GM21723 (cell line): ENCODE results near the gene DNM1.
"Not testable (repeated sequence)": the region's sequence is repeated elsewhere in the genome, so short reads cannot be mapped to it uniquely, and the experiment has no call there.

Source experiments
- ATAC-seq: cut with Tn5 transposase; IDR thresholded peaks from one replicate; pipeline ENCODE4 v1.9.1; 2021; ENCODE audit warnings: mild to moderate bottlenecking, moderate library complexity; ENCODE audit not compliant: unreplicated experiment

Gene DNM1

DNA sequence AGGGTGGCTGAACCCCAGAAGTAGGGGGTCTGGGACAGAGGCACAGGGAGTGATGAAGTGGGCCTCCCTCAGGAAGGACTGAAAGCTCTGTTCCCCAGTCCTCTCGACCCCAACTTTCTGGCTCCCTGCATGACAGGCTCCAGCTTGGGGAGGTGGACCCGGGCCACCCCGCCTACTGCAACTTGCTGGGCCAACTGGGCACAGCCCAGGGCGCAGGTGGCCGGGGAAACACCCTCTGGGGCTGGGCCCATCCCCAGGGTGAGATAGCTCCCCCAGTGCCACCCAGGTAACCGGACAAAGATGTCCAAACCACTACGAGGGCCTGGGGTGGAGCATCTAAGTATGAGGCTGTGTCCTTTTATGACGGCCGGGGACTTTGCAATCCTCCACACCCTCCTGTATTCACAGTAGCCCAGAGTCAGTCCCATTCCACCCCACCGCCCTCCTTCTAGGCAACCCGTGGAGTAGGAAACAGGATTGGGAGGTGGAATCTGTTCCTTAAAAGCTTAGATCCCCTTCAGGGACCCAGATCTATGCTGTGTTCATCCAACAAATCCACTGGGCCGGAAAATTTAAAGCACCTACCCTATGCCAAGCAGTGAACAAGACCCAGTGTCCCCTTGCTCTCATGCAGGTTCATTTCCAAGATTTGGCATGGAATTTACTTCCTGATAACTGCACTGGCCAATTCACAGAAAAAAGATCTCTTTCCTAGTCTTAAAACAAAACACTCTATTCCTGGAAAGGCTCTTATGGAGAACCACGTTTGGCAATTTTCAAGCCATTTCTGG, 19.9 kb downstream of the DNM1 start:
- no peak for ATAC-seq

DNA sequence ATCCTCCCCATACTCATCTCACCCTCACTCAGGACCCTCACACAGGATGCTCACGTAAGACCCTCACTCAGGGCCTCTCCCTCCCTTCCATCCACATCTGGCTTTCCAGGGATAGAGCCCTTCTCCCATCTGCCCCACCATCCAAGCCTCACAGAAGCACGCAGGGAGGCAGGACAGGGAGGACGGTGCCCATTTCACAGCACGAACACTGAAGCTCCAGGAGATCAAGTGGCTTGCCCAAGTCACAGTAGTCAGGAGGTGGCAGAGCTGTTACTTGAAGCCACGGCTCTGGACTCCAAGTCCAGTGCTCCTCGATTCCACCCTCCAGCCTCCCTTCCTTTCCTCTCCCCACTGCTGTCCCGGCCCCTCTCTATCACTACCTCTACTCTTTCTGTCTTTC, 21.7 kb downstream of the DNM1 start:
- no peak for ATAC-seq

DNA sequence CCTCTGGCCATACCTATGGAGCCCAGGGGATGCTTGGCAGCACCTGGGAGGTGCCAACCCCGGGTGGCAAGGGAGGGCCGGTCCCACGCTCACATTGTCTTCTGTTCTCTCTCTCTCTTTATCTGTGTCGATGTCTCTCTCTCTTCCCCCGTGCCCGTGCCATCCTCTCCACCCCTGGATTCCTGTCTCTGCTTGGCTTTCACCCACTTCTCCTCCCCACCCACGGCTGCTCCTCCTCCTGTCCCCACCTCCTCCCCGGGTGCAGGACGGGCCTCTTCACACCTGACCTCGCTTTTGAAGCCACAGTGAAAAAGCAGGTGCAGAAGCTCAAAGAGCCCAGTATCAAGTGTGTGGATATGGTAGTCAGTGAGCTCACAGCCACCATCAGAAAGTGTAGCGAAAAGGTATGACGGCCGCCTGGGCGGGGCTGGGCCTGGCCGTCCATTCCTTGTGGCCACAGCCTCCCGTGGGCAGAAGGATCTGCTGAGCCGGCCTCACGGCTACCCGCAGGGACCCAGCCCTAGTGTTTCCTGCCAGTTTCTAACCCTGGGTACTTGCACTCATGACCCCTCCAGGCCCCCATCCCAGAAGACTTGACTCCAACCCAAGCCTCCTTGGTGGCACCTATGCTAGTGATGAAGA, 22.7 kb downstream of the DNM1 start:
- ATAC-seq, result no peak

DNA sequence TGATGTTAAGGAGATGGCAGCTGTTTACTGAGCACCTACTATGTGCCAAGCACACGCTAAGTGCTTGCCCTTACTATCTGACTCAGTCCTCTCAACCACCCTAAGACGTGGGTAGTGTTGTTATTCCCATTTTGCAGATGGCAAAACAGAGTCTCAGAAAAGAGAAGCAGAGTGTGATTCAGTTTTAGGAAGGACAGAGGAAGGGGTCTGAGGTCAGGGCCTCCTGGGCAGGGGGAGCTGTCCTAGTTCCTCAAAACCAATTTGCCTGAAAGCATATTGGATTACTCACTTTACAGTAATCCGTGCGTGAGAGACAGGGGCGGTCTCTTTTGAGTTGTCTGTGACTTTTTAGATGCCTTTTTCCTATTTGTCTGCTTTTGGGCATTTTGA, 23.2 kb downstream of the DNM1 start:
- ATAC-seq, result no peak

DNA sequence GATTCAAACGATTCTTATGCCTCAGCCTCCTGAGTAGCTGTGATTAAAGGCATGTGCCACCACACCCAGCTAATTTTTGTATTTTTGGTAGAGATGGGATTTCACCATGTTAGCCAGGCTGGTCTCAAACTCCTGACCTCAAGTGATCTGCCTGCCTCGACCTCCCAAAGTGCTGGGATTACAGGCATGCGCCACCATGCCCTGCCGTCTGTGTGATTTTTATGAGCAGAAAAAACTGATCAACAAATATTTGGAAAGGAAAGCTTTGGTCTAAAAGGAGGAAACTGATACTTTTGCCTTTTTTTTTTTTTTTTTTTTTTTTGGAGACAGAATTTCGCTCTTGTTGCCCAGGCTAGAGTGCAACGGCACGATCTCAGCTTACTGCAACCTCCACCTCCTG, 27.7 kb downstream of the DNM1 start:
- not testable (repeated sequence) for ATAC-seq

DNA sequence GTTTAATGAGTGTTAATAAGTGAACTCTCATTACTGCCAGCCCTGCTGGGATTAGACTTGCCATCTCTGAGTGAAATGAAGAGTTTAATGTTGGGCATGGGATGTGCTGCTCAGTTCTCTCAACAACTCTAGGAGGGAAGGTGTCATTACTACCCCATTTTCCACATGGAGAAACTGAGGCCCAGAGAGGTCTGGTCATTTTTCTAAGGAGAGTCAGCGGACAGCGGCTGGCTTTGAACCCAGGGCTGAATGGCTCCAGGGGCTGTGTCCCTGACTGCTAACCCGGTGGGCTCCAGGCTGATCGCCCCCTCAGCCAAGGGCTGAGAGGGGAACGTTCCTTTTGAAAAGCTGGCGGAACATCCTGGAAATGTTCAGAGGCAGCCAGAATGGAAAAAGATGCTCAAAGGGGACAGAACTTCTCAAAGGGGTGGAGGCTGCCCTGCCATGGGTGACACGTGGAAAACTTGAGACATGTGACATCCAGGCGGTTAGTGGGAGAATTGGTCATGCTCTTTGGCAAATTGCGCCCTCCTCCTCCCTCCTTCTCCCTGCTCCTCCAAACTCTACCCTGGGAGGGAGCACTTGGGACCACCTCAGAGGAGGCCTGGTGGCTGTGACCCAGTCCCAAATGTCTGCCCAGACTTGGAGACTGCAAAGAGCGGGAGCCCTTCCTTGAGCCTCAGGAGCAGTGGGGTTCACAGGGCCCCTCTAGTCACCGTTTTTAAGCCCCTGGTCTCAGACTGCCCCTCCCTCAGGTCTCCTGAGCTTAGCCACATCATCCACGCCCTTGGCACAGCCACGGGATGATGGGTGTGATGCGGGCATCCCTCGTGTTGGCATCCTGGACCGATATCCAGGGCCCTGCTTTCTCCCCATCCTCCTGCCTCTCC, 28.7 kb downstream of the DNM1 start:
- no peak for ATAC-seq

DNA sequence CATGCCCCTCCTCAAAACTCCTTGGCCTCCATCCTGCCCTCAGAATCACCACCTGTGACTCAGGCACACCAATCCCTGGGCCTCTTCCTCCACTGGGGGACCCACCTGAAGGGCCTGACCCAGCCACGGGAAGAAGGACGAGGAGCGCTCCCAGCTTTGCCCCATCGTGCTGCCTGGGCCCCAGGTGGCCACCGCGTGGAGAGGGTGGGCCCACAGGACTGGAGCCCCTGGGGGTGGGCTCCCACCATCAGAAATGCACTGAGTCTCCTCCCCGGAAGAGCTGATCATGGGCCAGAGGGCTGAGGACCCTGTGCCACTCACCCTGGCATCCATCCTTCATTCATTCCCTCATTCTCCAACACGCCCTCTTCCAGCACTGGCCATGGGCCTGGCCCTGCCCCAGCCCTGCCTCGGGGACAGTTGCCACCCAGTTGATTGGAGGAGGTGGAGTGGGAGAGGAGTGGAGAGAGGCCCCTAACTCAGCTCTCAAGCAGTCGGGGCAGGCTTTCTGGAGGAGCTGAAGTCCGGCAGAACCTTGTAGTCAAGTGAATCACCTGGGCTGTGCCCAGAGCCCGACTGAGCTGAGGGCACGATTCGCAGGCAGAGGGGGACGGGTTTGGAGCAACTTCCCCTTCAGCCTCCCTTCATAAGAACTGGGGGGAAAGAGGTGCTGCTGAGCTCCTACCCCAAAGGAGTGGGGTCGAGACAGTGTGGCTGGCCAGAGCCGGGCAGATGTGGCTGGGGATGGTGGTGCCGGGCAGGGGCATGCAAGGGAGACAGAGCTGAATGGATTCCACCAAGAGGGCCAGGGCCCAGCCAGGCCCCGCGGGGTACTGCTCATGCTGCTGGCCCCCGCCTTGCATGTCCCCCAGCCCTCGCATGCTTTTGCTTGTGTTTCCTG, 29.6 kb downstream of the DNM1 start:
- no peak for ATAC-seq

DNA sequence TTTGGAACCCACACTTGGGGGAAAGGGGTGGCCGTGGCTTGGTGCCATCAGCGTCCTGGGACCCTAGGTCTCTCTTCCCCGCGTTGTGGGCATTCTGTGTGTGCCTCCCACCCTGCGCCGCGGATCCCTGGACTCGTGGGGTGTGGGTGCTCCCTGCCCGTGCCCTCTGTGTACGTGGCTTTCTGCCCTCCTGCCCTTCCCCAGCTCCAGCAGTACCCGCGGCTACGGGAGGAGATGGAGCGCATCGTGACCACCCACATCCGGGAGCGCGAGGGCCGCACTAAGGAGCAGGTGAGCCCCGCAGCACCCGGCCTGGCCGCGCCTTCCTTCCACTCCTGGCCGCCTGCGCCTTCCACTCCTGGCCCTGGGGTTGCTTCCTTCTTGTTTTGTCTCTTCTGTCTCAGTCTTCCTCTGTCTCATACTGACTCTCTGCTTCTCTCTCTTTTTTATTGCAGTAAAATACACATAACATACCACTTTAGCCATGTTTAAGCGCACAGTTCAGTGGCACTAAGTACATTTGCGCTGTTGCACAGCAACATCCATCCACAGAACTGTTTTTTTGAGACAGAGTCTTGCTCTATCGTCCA, 30.7 kb downstream of the DNM1 start:
- ATAC-seq, result no peak

DNA sequence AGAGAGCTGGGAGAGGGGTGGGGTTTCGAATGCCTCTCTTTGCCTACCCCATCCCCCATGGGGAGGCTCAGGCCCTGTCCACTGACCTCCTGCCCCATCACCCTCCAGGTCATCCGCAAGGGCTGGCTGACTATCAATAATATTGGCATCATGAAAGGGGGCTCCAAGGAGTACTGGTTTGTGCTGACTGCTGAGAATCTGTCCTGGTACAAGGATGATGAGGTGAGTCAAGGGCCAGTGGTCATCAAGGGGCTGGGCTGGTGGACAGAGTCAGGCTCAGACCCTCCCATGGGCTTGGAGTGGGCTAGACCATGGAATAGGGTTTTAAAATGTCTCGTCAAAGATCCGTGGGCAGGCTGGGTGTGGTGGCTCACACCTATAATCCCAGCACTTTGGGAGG, 38.9 kb downstream of the DNM1 start:
- no peak for ATAC-seq

DNA sequence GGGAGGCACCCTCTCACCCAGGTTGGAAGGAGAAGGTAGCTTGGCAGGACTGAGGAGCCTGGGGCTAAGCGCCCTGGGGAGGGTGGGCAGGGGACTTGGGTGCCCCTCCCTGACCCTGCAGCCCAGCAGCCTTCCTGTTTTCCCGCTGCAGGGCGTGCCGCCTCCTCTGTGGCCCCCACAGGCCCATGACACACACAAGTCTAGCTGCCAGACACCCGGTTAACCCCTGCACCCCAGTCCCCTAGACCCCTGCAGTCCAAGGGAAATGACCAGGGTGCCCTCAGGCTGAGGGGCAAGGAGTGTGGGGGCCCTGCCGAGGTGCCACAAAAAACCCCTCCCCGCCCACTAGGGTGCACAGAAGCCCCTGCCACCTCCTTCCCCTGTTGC, 39.6 kb downstream of the DNM1 start:
- no peak for ATAC-seq

DNA sequence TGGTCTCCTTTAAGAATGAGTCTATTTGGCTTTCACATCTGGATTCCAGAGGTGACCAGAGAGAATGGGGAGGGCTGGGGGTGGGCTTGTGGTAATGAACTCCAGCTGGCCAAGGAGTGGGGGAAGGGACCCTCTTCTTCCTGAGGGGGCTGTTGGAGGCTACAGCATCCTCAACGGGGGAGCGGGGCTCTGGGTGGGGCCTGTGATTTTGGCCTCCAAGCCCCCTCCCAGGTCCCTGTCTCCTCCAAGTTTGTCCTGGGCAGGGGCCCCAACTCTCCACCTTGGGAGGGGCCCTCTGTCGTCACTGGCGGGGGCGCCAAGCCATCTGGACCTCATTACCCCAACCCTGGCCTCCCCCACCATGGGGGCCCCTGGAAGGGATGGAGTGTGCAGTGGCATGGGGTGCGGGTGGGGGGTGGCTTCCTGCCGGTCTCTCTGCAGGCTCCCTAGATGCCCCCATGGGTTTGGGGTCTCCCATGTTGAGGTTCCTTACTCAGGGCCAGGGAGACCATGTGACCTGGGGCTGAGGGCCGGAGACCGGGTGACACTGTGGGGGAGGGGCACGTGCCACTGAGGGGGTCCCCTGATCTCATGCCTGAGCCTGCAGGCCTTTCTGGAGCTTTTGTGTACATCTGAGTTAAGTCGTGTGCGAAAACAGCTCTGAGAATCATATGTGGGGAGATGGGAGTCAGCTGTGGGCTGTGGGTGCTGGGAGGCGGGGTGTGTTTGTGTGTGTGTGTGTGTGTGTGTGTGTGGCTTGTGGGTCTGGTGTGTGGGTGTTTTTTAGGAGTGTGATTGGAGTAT, 40.2 kb downstream of the DNM1 start:
- no peak for ATAC-seq

DNA sequence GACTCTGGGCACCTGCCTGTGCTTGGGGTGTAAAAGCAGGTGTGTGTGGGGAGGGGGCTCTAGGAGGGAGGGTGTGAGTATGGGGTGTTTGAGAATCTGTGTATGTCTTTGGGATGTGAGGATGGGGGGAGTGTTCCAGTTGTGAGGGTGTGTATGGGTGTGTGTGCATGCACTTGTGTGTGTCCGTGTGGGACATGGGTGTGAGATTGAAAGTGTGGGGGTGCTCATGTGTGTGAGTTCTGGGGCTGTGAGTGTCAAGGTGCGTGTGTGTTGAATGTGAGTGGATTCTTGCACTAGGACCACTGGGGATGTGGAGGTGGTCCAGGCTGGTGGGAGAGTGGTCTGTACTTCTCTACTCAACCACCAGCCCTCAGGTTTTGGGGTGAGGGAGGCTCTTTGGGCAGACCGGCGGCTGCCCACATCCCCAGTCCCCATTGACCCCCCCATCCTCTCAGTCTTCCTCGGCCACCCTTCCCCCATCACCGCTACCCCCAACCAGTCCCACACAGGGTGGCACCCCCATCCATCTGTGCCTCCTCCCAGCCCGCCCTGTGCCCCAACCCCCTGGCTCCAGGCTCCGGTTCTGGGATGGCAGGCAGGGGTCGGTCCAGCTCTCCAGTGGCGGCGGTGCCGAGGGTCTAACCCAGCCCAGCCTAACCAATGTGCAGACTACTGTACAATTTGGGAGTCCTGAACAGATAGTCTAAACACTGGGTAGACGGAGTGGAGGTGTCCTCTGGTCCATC, 41.1 kb downstream of the DNM1 start:
- no peak for ATAC-seq

DNA sequence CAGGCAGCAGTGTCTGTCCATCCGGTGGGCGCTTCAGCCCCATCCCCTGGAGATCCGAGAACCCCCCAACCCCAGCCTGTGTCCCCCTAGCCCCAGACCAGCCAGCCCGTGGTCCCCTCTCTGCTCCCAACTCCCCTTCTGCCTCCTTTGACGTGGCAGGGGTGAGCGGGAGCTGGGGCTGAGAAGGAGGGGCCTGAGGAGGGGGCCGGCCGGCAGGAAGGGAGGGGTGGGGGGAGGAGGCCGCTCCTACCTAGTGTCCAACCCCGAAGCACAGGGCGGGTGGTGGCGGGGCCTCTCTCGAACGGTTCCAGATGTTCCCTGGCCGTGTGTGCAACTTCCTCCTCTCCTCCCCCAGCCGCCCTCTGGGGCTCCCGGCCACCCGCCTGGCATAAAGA, 41.7 kb downstream of the DNM1 start:
- no peak for ATAC-seq

DNA sequence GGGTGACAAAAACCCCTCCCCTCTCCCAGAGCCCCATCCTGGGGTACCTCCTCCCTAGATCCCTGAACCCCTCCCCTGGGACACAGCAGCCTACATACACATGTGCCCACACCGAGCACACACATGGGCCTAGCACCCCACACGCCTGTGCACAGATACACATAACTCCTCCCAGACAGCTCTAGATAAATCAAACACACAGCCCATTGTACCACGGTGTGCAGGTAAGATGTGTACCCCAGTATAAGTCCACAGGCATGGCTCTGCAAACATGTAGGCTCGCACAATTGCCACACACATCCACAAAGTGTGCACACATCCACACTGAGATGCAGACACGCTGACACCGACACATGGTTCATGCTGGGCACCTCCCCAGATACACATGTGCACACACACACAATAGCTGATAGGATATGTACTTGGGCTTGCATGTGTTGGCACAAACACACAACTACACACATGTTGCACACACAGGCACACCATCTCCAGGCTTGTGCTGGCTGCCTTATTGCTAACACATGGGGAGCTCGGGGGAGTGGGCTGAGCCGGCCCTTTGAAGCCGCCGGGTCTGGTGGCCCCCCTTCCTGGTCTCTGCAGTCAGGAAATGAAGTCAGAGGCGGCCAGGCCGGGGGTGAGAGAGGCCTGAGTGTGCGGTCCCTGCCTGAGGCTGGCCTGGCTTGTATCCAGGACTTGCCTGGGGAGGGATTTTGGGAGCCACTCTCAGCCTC, 42.4 kb downstream of the DNM1 start:
- ATAC-seq, result no peak

DNA sequence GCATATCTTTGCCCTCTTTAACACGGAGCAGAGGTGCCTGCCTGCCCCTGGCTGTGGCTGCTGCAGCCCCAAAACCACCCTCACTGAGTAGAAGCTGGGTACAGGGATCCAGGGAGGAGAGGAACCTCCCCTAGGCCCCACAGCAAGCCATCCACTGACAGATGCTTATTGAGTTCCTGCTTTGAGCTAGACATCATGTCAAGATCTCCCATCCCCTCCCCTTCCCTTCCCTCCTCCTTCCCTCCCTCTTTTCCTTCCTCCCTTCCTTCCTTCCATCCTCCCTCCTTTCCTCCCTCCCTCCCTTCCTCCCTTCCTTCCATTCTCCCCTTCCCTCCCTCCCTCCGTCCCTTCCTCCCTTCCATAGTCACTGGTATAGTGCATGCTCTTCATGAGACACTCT, 43.3 kb downstream of the DNM1 start:
- no peak for ATAC-seq

DNA sequence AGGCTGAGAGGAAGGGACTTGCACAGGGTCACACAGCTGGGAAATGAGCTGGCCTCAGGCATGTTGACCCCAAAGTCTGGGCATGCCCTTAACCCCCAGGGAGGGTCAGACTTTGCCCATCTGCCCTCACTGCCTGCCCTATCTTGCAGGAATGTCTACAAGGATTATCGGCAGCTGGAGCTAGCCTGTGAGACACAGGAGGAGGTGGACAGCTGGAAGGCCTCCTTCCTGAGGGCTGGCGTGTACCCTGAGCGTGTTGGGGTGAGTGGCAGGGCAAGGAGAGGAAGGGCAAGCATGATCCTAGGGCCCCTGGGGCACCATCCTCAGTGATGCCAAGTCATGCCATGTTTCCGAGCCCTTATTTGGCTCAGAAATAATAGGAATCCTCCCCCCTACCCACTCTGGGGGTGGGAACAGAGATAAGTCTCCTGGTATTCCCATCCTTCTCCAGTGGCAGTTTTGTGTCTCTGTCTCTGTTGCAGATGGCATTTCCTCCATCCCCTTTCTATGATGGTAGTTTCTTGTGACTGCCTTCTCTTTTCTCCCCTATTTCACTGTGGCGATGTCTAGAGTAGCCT, 44.1 kb downstream of the DNM1 start:
- no peak for ATAC-seq

DNA sequence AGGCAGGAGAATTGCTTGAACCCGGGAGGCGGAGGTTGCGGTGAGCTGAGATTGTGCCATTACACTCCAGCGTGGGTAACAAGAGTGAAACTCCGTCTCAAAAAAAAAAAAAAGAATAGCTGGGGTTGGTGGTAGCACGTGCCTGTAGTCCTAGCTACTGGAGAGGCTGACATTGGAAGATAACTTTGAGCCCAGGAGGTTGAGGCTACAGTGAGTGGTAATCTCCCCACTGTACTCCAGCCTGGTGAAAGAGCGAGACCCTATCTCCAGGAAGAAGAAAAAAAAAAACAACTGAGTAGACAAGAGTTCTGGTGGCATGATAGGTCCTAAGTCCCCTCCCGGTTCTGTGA, 46.4 kb downstream of the DNM1 start:
- no peak for ATAC-seq
